Activated naive CD4-positive, alpha-beta T cell treated with anti-CD3 and anti-CD28 coated beads, Interleukin-2, amount 50 U/mL, for 72 hours (primary cell): ENCODE measurements around the gene SCAF4. TPM values are rescaled to one million over a fixed set of nuclear protein-coding genes. Genes with fewer than 3 reads are reported as not detected.
"Not testable (repeated sequence)": the region's sequence is repeated elsewhere in the genome, so short reads cannot be mapped to it uniquely, and the experiment has no call there.

ENCODE experiments used
- ATAC-seq, 2 donors: fragments of 150-1000 bp; cut with Tn5 transposase; 2 replicates each; pipeline ENCODE4 v1.10.0; 2021; ENCODE audit warnings: mild to moderate bottlenecking in 2 of 2, moderate library complexity in 2 of 2
- DNase-seq, 2 donors: peaks; one replicate each; pipeline ENCODE4 v3.0.0; 2021 to 2022; ENCODE audit warnings: low spot score in 2 of 2
- H3K27ac Mint-ChIP-seq, 2 donors: one replicate each; pipeline ENCODE4 v1.8.0; 2022; ENCODE audit warnings: mild to moderate bottlenecking in 2 of 2, mixed read lengths in 2 of 2
- H3K36me3 Mint-ChIP-seq, 2 donors: one replicate each; pipeline ENCODE4 v1.8.0; 2022; ENCODE audit warnings: mixed read lengths in 2 of 2
- H3K9me3 Mint-ChIP-seq, 2 donors: one replicate each; pipeline ENCODE4 v1.8.0; 2022; ENCODE audit warnings: mixed read lengths in 2 of 2
- total RNA-seq, 2 donors: library from RNA; stranded (reverse); gene quantifications; one replicate each; pipeline ENCODE4 v1.2.3, GENCODE V29; 2022

Gene SCAF4
- 10 to 100 TPM; 41.9 to 43.9 TPM for total RNA-seq

- no peaks in the 10 kb centered on the region for H3K36me3 Mint-ChIP-seq
- H3K27ac Mint-ChIP-seq: peak within 1 kb of the TSS in 1 of 2 donors; percentile 53
- peak; percentile 73 to 85 for DNase-seq
- H3K9me3 Mint-ChIP-seq: no peaks in the 10 kb centered on the region
- peak; percentile 86 to 92 for ATAC-seq
Measured at GRCh38 chr21:31731857-31732596, at the start of gene SCAF4. Gene SCAF4 (minus strand): TSS chr21:31732118. CDS start chr21:31731692, 426 bp downstream.

GRCh38 chr21:31780944-31781343, 49.0 kb upstream of the SCAF4 start:
- Mint-ChIP-seq H3K9me3 (no peaks in the 10 kb centered on the region), H3K27ac (no peak overlapping the region), H3K36me3 (no peaks in the 10 kb centered on the region)
- DNase-seq (no peak), ATAC-seq (no peak)

GRCh38 chr21:31778546-31778945, 46.6 kb upstream of the SCAF4 start:
- H3K27ac Mint-ChIP-seq: no peak overlapping the region
- ATAC-seq (no peak), DNase-seq (no peak)
- H3K9me3 Mint-ChIP-seq: no peaks in the 10 kb centered on the region
- no peaks in the 10 kb centered on the region for H3K36me3 Mint-ChIP-seq

GRCh38 chr21:31777857-31778256, 45.9 kb upstream of the SCAF4 start:
- Mint-ChIP-seq H3K27ac (no peak overlapping the region), H3K36me3 (no peaks in the 10 kb centered on the region), H3K9me3 (no peaks in the 10 kb centered on the region)
- ATAC-seq (no peak), DNase-seq (no peak)

GRCh38 chr21:31774031-31774430, 42.1 kb upstream of the SCAF4 start:
- Mint-ChIP-seq H3K36me3 (no peaks in the 10 kb centered on the region), H3K9me3 (no peaks in the 10 kb centered on the region), H3K27ac (no peak overlapping the region)
- DNase-seq (no peak), ATAC-seq (no peak)

GRCh38 chr21:31772674-31773555, 41.0 kb upstream of the SCAF4 start:
- DNase-seq (no peak), ATAC-seq (no peak)
- H3K9me3 Mint-ChIP-seq: peaks cover 0 to 5% of the 10 kb centered on the region in 2 donors
- no peaks in the 10 kb centered on the region for H3K36me3 Mint-ChIP-seq
- no peak overlapping the region for H3K27ac Mint-ChIP-seq

- ATAC-seq (no peak), DNase-seq (no peak)
- Mint-ChIP-seq H3K9me3 (peaks cover 0 to 5% of the 10 kb centered on the region in 2 donors), H3K27ac (no peak overlapping the region), H3K36me3 (no peaks in the 10 kb centered on the region)
Measured at GRCh38 chr21:31771685-31772084, 39.8 kb upstream of the SCAF4 start.

- H3K27ac Mint-ChIP-seq: no peak overlapping the region
- DNase-seq (no peak), ATAC-seq (no peak)
- H3K9me3 Mint-ChIP-seq: peaks cover 0 to 11% of the 10 kb centered on the region in 2 donors
- no peaks in the 10 kb centered on the region for H3K36me3 Mint-ChIP-seq
Measured at GRCh38 chr21:31768710-31769109, 36.8 kb upstream of the SCAF4 start.

GRCh38 chr21:31766899-31767298, 35.0 kb upstream of the SCAF4 start:
- DNase-seq (no peak), ATAC-seq (no peak)
- H3K36me3 Mint-ChIP-seq: no peaks in the 10 kb centered on the region

GRCh38 chr21:31765850-31766249, 33.9 kb upstream of the SCAF4 start:
- Mint-ChIP-seq H3K27ac (peak overlapping the region in 1 of 2 donors; percentile 10), H3K9me3 (peaks cover 0 to 11% of the 10 kb centered on the region in 2 donors)
- DNase-seq, ATAC-seq, H3K36me3 Mint-ChIP-seq: not testable (repeated sequence)

More at GRCh38 chr21:31766899-31767298, 35.0 kb upstream of the SCAF4 start:
- Mint-ChIP-seq H3K9me3 (peaks cover 0 to 11% of the 10 kb centered on the region in 2 donors), H3K27ac (no peak overlapping the region)

GRCh38 chr21:31760931-31761330, 29.0 kb upstream of the SCAF4 start:
- ATAC-seq: no peak
- no peaks in the 10 kb centered on the region for H3K36me3 Mint-ChIP-seq
- no peak for DNase-seq
- no peak overlapping the region for H3K27ac Mint-ChIP-seq
- H3K9me3 Mint-ChIP-seq: peaks cover 0 to 7% of the 10 kb centered on the region in 2 donors

GRCh38 chr21:31756787-31757186, 24.9 kb upstream of the SCAF4 start:
- H3K9me3 Mint-ChIP-seq: no peaks in the 10 kb centered on the region
- DNase-seq (no peak), ATAC-seq (no peak)
- H3K27ac Mint-ChIP-seq: no peak overlapping the region
- no peaks in the 10 kb centered on the region for H3K36me3 Mint-ChIP-seq

GRCh38 chr21:31755027-31755426, 23.1 kb upstream of the SCAF4 start:
- Mint-ChIP-seq H3K36me3 (no peaks in the 10 kb centered on the region), H3K27ac (no peak overlapping the region), H3K9me3 (no peaks in the 10 kb centered on the region)
- ATAC-seq (no peak), DNase-seq (no peak)

GRCh38 chr21:31754708-31754960, 22.7 kb upstream of the SCAF4 start:
- ATAC-seq (no peak), DNase-seq (no peak)
- H3K9me3 Mint-ChIP-seq: no peaks in the 10 kb centered on the region
- H3K27ac Mint-ChIP-seq: no peak overlapping the region
- no peaks in the 10 kb centered on the region for H3K36me3 Mint-ChIP-seq

- no peaks in the 10 kb centered on the region for H3K9me3 Mint-ChIP-seq
- no peak overlapping the region for H3K27ac Mint-ChIP-seq
- no peak for ATAC-seq
- H3K36me3 Mint-ChIP-seq: no peaks in the 10 kb centered on the region
- no peak for DNase-seq
Measured at GRCh38 chr21:31753949-31754707, 22.2 kb upstream of the SCAF4 start.

GRCh38 chr21:31752967-31753366, 21.0 kb upstream of the SCAF4 start:
- H3K36me3 Mint-ChIP-seq: no peaks in the 10 kb centered on the region
- no peak for ATAC-seq
- H3K9me3 Mint-ChIP-seq: no peaks in the 10 kb centered on the region
- no peak overlapping the region for H3K27ac Mint-ChIP-seq
- no peak for DNase-seq

GRCh38 chr21:31752352-31752751, 20.4 kb upstream of the SCAF4 start:
- no peaks in the 10 kb centered on the region for H3K36me3 Mint-ChIP-seq
- H3K27ac Mint-ChIP-seq: no peak overlapping the region
- no peak for DNase-seq
- H3K9me3 Mint-ChIP-seq: no peaks in the 10 kb centered on the region
- peak in 1 of 2 donors; percentile 49 for ATAC-seq
